B cell (primary cell): Measurements from ENCODE around the gene ACOT4. TPM values are rescaled to one million over a fixed set of nuclear protein-coding genes. Genes with fewer than 3 reads are reported as not detected.

ENCODE experiments used
- ATAC-seq: fragments of 200-7000 bp; cut with Tn5 transposase; one replicate; pipeline ENCODE4 v1.10.0; 2021; ENCODE audit warnings: low read depth, mild to moderate bottlenecking, moderate number of reproducible peaks, moderate library complexity
- CTCF ChIA-PET: fragments of 350-600 bp; sonication (Branson Sonifier 250); formaldehyde crosslinking; loops from one replicate; lab custom pipeline; 2021; ENCODE audit warnings: antibody characterized with exemption, inconsistent platforms; lab: Charles Lee
- POLR2A ChIA-PET: fragments of 350-600 bp; sonication (Branson Sonifier 250); formaldehyde crosslinking; loops from one replicate; lab custom pipeline; 2021; ENCODE audit warnings: antibody characterized with exemption; lab: Charles Lee
- DNase-seq: peaks from one replicate; pipeline ENCODE4 v3.0.0; 2013
- H2AFZ ChIP-seq: 2 replicates; pipeline ENCODE4 v1.6.1; 2012; ENCODE audit warnings: mild to moderate bottlenecking, low read depth, low read length; ENCODE audit not compliant: insufficient read depth, poor library complexity, severe bottlenecking
- H3K27ac ChIP-seq, 2 donors: 1 replicate in 1 of 2; 2 replicates in 1 of 2; pipeline ENCODE4 v1.5.1; 2012 to 2013; ENCODE audit warnings: low read length in 2 of 2, mild to moderate bottlenecking in 2 of 2, moderate library complexity in 1 of 2
- H3K27me3 ChIP-seq, 4 experiments: fragments of 200-600 bp in 1 of 4; sonication (generic) in 1 of 4; replicated peaks in 1 of 4; 1 replicate in 2 of 4; 2 replicates in 2 of 4; pipeline versions ENCODE4 v1.6.1 to v1.7.0; 2013 to 2016; ENCODE audit warnings: low read length in 3 of 4, mild to moderate bottlenecking in 2 of 4, mixed read lengths in 1 of 4, moderate library complexity in 1 of 4; ENCODE audit not compliant: insufficient read depth in 4 of 4, control insufficient read depth in 3 of 4; ENCODE audit errors: control extremely low read depth in 1 of 4
- H3K36me3 ChIP-seq, 2 experiments: replicated peaks in 1 of 2; 1 replicate in 1 of 2; 2 replicates in 1 of 2; pipeline versions ENCODE4 v1.6.1 to v1.7.1; 2013; ENCODE audit warnings: low read length in 1 of 2; ENCODE audit not compliant: insufficient read depth in 2 of 2, control insufficient read depth in 1 of 2; ENCODE audit errors: control extremely low read depth in 1 of 2, extremely low read depth in 1 of 2
- H3K4me1 ChIP-seq, 2 donors: fragments of 200-600 bp in 1 of 2; sonication (generic) in 1 of 2; 1 replicate in 1 of 2; 2 replicates in 1 of 2; pipeline versions ENCODE4 v1.5.1 to v1.6.1; 2013 to 2017; ENCODE audit warnings: low read length in 2 of 2; ENCODE audit not compliant: control insufficient read depth in 2 of 2, insufficient read depth in 2 of 2
- H3K4me2 ChIP-seq: replicated peaks from 2 replicates; pipeline ENCODE3; 2012; ENCODE audit warnings: mild to moderate bottlenecking, low read depth, low read length; ENCODE audit not compliant: poor library complexity, severe bottlenecking
- H3K4me3 ChIP-seq, 5 experiments: fragments of 200-600 bp in 1 of 5; sonication (generic) in 1 of 5; 1 replicate in 3 of 5; 2 replicates in 2 of 5; pipeline versions ENCODE4 v1.5.1 to v1.7.0; 2011 to 2016; ENCODE audit warnings: low read length in 4 of 5, mild to moderate bottlenecking in 4 of 5, low read depth in 2 of 5, control low read depth in 1 of 5, moderate library complexity in 1 of 5; ENCODE audit not compliant: insufficient read depth in 1 of 5; ENCODE audit errors: control extremely low read depth in 1 of 5, extremely low read depth in 1 of 5
- H3K79me2 ChIP-seq: fragments of 200-600 bp; sonication (generic); one replicate; pipeline ENCODE4 v1.6.0; 2016; ENCODE audit warnings: low read length; ENCODE audit not compliant: control insufficient read depth, insufficient read depth
- H3K9ac ChIP-seq: fragments of 200-600 bp; sonication (generic); 2 replicates; pipeline ENCODE4 v1.6.1; 2017; ENCODE audit warnings: mild to moderate bottlenecking, low read length, moderate library complexity
- H3K9me3 ChIP-seq, 3 donors: one replicate each; pipeline versions ENCODE4 v1.6.1 to v1.7.1; 2013; ENCODE audit warnings: low read length in 2 of 3; ENCODE audit not compliant: control insufficient read depth in 2 of 3, insufficient read depth in 1 of 3; ENCODE audit errors: control extremely low read depth in 1 of 3
- H4K20me1 ChIP-seq: 2 replicates; pipeline ENCODE4 v1.6.0; 2012; ENCODE audit warnings: mild to moderate bottlenecking, low read length; ENCODE audit not compliant: insufficient read depth, control insufficient read depth, poor library complexity, severe bottlenecking
- H3K27ac Mint-ChIP-seq: one replicate; pipeline ENCODE4 v1.8.0; 2021; ENCODE audit warnings: mixed read lengths
- H3K27me3 Mint-ChIP-seq: one replicate; pipeline ENCODE4 v1.8.0; 2021; ENCODE audit warnings: mixed read lengths
- H3K4me1 Mint-ChIP-seq: one replicate; pipeline ENCODE4 v1.8.0; 2021; ENCODE audit warnings: mixed read lengths
- H3K4me3 Mint-ChIP-seq: one replicate; pipeline ENCODE4 v1.8.0; 2021; ENCODE audit warnings: mixed read lengths
- H3K9me3 Mint-ChIP-seq: one replicate; pipeline ENCODE4 v1.8.0; 2022; ENCODE audit warnings: mixed read lengths; ENCODE audit not compliant: insufficient read depth
- CTCF ChIP-seq: fragments of 200-600 bp; IDR thresholded peaks from one replicate; pipeline ENCODE4 v1.8.0; 2022; ENCODE audit warnings: antibody characterized with exemption, mild to moderate bottlenecking
- EZH2 ChIP-seq: IDR thresholded peaks from 2 replicates; pipeline ENCODE4 v1.6.1; 2012; ENCODE audit warnings: borderline replicate concordance, low read depth, mild to moderate bottlenecking, moderate library complexity, low read length; ENCODE audit not compliant: insufficient read depth, poor library complexity, severe bottlenecking
- WGBS: methylation state at CpG from one replicate; pipeline ENCODE4 v1.1.5; 2013; ENCODE audit warnings: missing lambda C conversion rate; ENCODE audit not compliant: insufficient coverage; 5-methylcytosine and 5-hydroxymethylcytosine counted together
- intact Hi-C: fragments of 100-400 bp; cut with micrococcal nuclease; formaldehyde crosslinking; loops from one replicate; pipeline ENCODE4 v1.10.0; 2022
- polyA plus RNA-seq: library from polyadenylated mRNA; depleted of rRNA; stranded (reverse); fragments of >200 nt; gene quantifications from 2 replicates; pipeline ENCODE4 v1.2.3, GENCODE V29; 2012
- total RNA-seq, 2 donors: library from RNA; stranded (reverse); fragments of 120-200 nt in 1 of 2; gene quantifications; 1 replicate in 1 of 2; 2 replicates in 1 of 2; pipeline versions ENCODE4 v1.2.3 to v1.2.4, GENCODE V29; 2013 to 2022

Gene ACOT4
- total and polyA plus RNA-seq, 2 donors (not counting 1 experiment from before 2014, with no cell fraction given) = 0.19 to 0.42 TPM

GRCh38 chr14:73594491-73594890 is 2.8 kb downstream of the ACOT4 start:
- Histone ChIP-seq H3K36me3 (no peaks in the 10 kb centered on the region), H3K4me2 (no peak overlapping the region), H3K9me3 (no peaks in the 10 kb centered on the region), H4K20me1 (no peaks in the 10 kb centered on the region), H3K9ac (no peak overlapping the region), H3K4me1 (peaks cover 4 to 8% of the 10 kb centered on the region in 2 donors), H3K27me3 (peaks cover 0 to 2% (median 0%) of the 10 kb centered on the region in 4 experiments), H3K27ac (no peak overlapping the region), H3K79me2 (no peaks in the 10 kb centered on the region), H3K4me3 (no peak overlapping the region), H2AFZ (no peak overlapping the region)
- H3K4me3 Mint-ChIP-seq = no peak overlapping the region
- no peak overlapping the region for H3K27ac Mint-ChIP-seq
- TF ChIP-seq EZH2 (no peak), CTCF (no peak)
- CTCF ChIA-PET = no interaction called here
- no CpG with 5 or more reads among the region's 9 CpGs for WGBS
- intact Hi-C loops = no loop called here
- POLR2A ChIA-PET = no interaction called here
- H3K4me1 Mint-ChIP-seq = peaks cover 3% of the 10 kb centered on the region
- no peaks in the 10 kb centered on the region for H3K9me3 Mint-ChIP-seq
- ATAC-seq = no peak
- DNase-seq = no peak
- no peaks in the 10 kb centered on the region for H3K27me3 Mint-ChIP-seq

- H2AFZ ChIP-seq = no peak overlapping the region
- no peaks in the 10 kb centered on the region for H3K36me3 ChIP-seq
- H3K27me3 ChIP-seq = no peaks in the 10 kb centered on the region
- H3K4me3 ChIP-seq = no peak overlapping the region
- no peak for DNase-seq
- H3K4me3 Mint-ChIP-seq = no peak overlapping the region
- H3K9ac ChIP-seq = no peak overlapping the region
- H3K4me1 Mint-ChIP-seq = no peaks in the 10 kb centered on the region
- ChIA-PET POLR2A (no interaction called here), CTCF (interaction anchor here (1.2 kb wide), 1 partner anchor 14 kb away, joined by 3 read pairs; no protein-coding TSS in a partner anchor)
- H3K27ac Mint-ChIP-seq = no peak overlapping the region
- no peaks in the 10 kb centered on the region for H3K4me1 ChIP-seq
- H3K9me3 Mint-ChIP-seq = no peaks in the 10 kb centered on the region
- no peak for ATAC-seq
- TF ChIP-seq CTCF = no peak
- no peaks in the 10 kb centered on the region for H3K79me2 ChIP-seq
- H4K20me1 ChIP-seq = no peaks in the 10 kb centered on the region
- intact Hi-C loops = no loop called here
- no peaks in the 10 kb centered on the region for H3K9me3 ChIP-seq
- H3K27me3 Mint-ChIP-seq = peaks cover 6% of the 10 kb centered on the region
- H3K4me2 ChIP-seq = no peak overlapping the region
- H3K27ac ChIP-seq = no peak overlapping the region
These were observed 7.8 kb downstream of the ACOT4 start for GRCh38 chr14:73599499-73599898.
